Activated naive CD4-positive, alpha-beta T cell treated with Interleukin-2 at 50 U/mL for 16 hours (primary cell): ENCODE results near the gene LRRC8D.
A peak's percentile ranks its signal among the peaks of the same experiment; 100 is the strongest.

ENCODE experiments used
- DNase-seq: peaks from one replicate; pipeline ENCODE4 v3.0.0-alpha.2; 2020

The LRRC8D gene

GRCh38 chr1:89834083-89834704 is 13.4 kb downstream of the LRRC8D start:
- DNase-seq: no peak

GRCh38 chr1:89836252-89837035 is 15.6 kb downstream of the LRRC8D start:
- DNase-seq: no peak

GRCh38 chr1:89837036-89837481 is 16.2 kb downstream of the LRRC8D start:
- DNase-seq: no peak

GRCh38 chr1:89837510-89837909 is 16.7 kb downstream of the LRRC8D start:
- DNase-seq: no peak

GRCh38 chr1:89839516-89839915 is 18.7 kb downstream of the LRRC8D start:
- no peak for DNase-seq

- DNase-seq: no peak
Measured at GRCh38 chr1:89841507-89841906, 20.7 kb downstream of the LRRC8D start.

GRCh38 chr1:89842567-89843272 is 21.9 kb downstream of the LRRC8D start:
- DNase-seq: no peak

GRCh38 chr1:89843273-89844130 is 22.7 kb downstream of the LRRC8D start:
- peak; percentile 81 for DNase-seq

GRCh38 chr1:89844241-89844807 is 23.5 kb downstream of the LRRC8D start:
- peak; percentile 59 for DNase-seq

GRCh38 chr1:89844860-89845259 is 24.0 kb downstream of the LRRC8D start:
- DNase-seq: peak; percentile 14

- no peak for DNase-seq
Measured at GRCh38 chr1:89847191-89847729, 26.4 kb downstream of the LRRC8D start.

- DNase-seq: no peak
Measured at GRCh38 chr1:89850844-89851415, 30.1 kb downstream of the LRRC8D start.

GRCh38 chr1:89854140-89854539 is 33.3 kb downstream of the LRRC8D start:
- DNase-seq: no peak

GRCh38 chr1:89855413-89856123 is 34.7 kb downstream of the LRRC8D start:
- no peak for DNase-seq

GRCh38 chr1:89863165-89863830 is 42.5 kb downstream of the LRRC8D start:
- no peak for DNase-seq

- no peak for DNase-seq
Measured at GRCh38 chr1:89865498-89866382, 44.9 kb downstream of the LRRC8D start.

- no peak for DNase-seq
Measured at GRCh38 chr1:89866568-89866967, 45.7 kb downstream of the LRRC8D start.

- DNase-seq: no peak
Measured at GRCh38 chr1:89870998-89871397, 50.2 kb downstream of the LRRC8D start.

- no peak for DNase-seq
Measured at GRCh38 chr1:89871768-89872473, 51.1 kb downstream of the LRRC8D start.
